Right lobe of liver (tissue), 6 donors: ENCODE results near the gene SDHA. TPM values are rescaled to one million over a fixed set of nuclear protein-coding genes. Genes with fewer than 3 reads are reported as not detected.
"Not testable (repeated sequence)": the region's sequence is repeated elsewhere in the genome, so short reads cannot be mapped to it uniquely, and the experiment has no call there.

Source experiments
- ATAC-seq, 4 donors: fragments of 200-7000 bp; cut with Tn5 transposase; one replicate each; pipeline ENCODE4 v1.9.1; 2020; ENCODE audit warnings: mild to moderate bottlenecking in 4 of 4, moderate library complexity in 4 of 4
- DNase-seq, 3 donors: peaks; one replicate each; pipeline ENCODE4 v3.0.0-alpha.2; 2020
- H3K27ac ChIP-seq, 3 donors: fragments of 200-600 bp; one replicate each; pipeline ENCODE4 v1.8.0; 2022
- H3K27me3 ChIP-seq, 2 donors: fragments of 200-600 bp; one replicate each; pipeline ENCODE4 v1.8.0; 2022
- H3K36me3 ChIP-seq, 4 donors: fragments of 200-600 bp; sonication (generic) in 1 of 4; one replicate each; pipeline versions ENCODE4 v1.5.1 to v1.8.0; 2017 to 2022; ENCODE audit warnings: control low read depth in 1 of 4
- H3K4me1 ChIP-seq, 4 donors: fragments of 200-600 bp; sonication (generic) in 1 of 4; one replicate each; pipeline versions ENCODE4 v1.5.1 to v1.8.0; 2017 to 2022; ENCODE audit warnings: control low read depth in 1 of 4
- H3K4me3 ChIP-seq, 3 donors: fragments of 200-600 bp; one replicate each; pipeline ENCODE4 v1.8.0; 2022
- H3K9me3 ChIP-seq, 4 donors: fragments of 200-600 bp; sonication (generic) in 1 of 4; one replicate each; pipeline versions ENCODE4 v1.5.1 to v1.8.0; 2017 to 2022; ENCODE audit warnings: control low read depth in 1 of 4
- POLR2A ChIP-seq: fragments of 450-650 bp; IDR thresholded peaks from one replicate; pipeline ENCODE4 v1.6.1; 2017; ENCODE audit warnings: antibody characterized with exemption, mild to moderate bottlenecking
- WGBS: methylation state at CpG from one replicate; pipeline ENCODE4 v1.1.6; 2018; ENCODE audit warnings: low coverage, low lambda C conversion rate; ENCODE audit not compliant: insufficient coverage; ENCODE audit errors: missing lambda C conversion rate; 5-methylcytosine and 5-hydroxymethylcytosine counted together
- intact Hi-C, 2 donors: fragments of 100-400 bp; cut with DNase I; formaldehyde crosslinking; loops; one replicate each; pipeline versions ENCODE4 v1.11.2 to v1.14.1; 2022
- total RNA-seq, 6 experiments: library from RNA; depleted of rRNA in 2 of 6; stranded (reverse); fragments of >200 nt in 2 of 6; fragmentation: NEBNext Ultra II Directional in 3 of 6; extraction: Animal tissue kit (Norgen Biotek cat#: 25700) in 3 of 6; gene quantifications; one replicate each; pipeline versions ENCODE4 v1.1.0 to v1.2.4, GENCODE V29; 2016 to 2023
- TF ChIP-seq, protein P1 (sequence below), 4 donors: fragments of 200-600 bp in 3 of 4; fragments of 450-650 bp in 1 of 4; IDR thresholded peaks; one replicate each; pipeline versions ENCODE4 v1.5.1 to v1.8.0; 2016 to 2022; ENCODE audit warnings: antibody characterized with exemption in 4 of 4, mild to moderate bottlenecking in 2 of 4
- donor health status: DM: no; HTN: yes; CAD: no.
- donor health status: DM: no; HTN: no; CAD: no.
- donor health status: DM: no; HTN: no; CAD: no.
- donor health status: DM: no; HTN: yes; CAD: no.
- donor health status: DM: no; HTN: yes; CAD: no.

Gene SDHA
- total RNA-seq, 6 experiments from 2014 or later = 165 to 223 (median 188) TPM

DNA sequence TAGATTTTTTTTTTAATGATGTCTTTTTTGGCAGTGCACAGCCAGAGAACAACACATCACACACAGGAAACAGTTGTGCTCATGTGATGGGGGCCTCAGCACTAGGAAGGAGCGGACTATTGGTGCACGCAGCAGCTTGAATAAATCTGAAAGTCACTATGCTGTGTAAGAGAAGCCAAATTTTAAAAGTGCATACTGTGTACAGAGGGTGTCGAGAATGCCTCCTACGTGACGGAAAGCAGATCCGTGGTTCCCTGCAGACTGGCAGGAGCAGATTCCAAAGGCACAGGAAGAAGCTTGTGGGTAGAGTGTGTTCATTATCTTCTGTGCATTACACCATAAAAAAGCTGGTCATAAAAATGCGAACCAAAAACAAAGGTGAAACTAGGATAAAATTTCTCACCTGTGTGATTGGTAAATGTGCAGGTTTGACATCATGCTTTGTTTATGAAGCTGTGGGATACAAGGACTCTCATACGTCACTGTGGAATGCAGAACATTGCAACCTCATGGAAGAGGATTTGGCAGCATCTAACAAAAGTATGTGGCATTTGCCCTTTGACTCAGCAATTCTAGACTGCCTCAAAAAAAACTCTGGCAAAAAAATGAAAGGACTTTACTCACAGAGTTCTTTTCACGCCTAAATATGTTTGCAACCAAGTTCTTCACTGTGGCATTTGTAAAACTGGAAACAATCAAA lies 45.3 kb downstream of the SDHA start:
- ATAC-seq = peak; percentile 94 to 97 (median 96)
- H3K27me3 ChIP-seq, H3K4me3 ChIP-seq, H3K9me3 ChIP-seq, intact Hi-C loops, H3K36me3 ChIP-seq: not testable (repeated sequence)
- peak; percentile 21 for TF ChIP-seq POLR2A
- peaks cover 0 to 13% (median 4%) of the 10 kb centered on the region in 4 donors for H3K4me1 ChIP-seq
- peak in 1 of 3 donors; percentile 65 for DNase-seq
- peak overlapping the region; percentile 32 to 94 (median 93) for H3K27ac ChIP-seq
- WGBS = 40% methylated on average over 9 of the region's 9 CpGs

DNA sequence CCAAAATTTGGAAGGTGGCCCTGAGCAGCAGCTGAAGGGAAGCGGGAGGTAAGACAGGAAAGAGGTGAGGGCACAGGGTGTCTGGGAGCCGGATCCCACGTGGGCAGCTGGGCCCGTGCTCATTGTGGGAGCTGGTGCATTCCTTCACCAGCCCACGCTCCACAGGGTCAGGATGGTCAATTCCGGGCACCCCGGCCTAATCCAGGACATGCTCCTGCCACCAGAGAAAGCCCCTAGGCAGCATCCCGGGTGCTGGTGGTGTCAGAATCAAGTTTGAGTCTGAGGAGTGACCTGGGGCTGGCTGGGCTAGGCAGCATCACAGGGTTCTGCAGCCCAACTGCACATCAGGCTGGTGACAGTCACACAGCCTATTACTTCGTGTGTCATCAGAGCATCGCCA lies 46.2 kb downstream of the SDHA start:
- WGBS = 90% methylated on average over 2 of the region's 10 CpGs

DNA sequence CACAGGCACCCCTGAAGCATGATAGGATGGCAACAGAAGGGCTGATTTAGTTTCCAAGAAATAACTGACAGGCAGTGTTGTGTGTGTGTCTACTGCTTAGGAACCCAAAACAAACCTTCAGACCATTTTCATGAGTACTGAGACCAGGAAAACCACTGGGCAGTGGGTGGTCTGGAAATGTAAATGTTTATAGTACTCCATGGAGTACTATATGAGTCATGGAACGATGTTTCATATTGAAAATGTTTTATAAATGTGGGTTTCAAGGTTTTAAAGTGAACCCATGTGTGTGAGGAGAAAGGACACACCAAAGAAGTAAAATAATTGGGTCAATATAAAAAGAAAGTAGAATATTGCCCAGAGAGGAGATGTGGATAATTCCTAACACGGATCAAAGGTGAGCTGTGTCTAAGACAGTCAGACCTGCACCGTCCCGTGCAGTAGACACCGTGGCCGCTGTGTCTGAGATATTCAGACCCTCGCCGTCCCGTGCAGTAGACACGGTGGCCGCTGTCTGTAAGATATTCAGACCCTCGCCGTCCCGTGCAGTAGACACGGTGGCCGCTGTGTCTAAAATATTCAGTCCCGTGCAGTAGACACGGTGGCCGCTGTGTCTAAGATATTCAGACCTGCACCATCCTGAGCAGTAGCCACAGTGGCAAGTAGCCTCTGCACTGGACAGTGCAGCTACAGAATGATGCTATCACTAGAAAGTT lies 48.3 kb downstream of the SDHA start:
- H3K36me3 ChIP-seq, H3K27ac ChIP-seq, DNase-seq, intact Hi-C loops, H3K4me3 ChIP-seq, H3K9me3 ChIP-seq, H3K27me3 ChIP-seq, ATAC-seq: not testable (repeated sequence)
- H3K4me1 ChIP-seq = peaks cover 0 to 13% (median 4%) of the 10 kb centered on the region in 4 donors
- 97% methylated on average over 9 of the region's 19 CpGs for WGBS

More for the DNA sequence above, 46.2 kb downstream of the SDHA start:
- ATAC-seq (peak in 1 of 4 donors; percentile 15), DNase-seq (no peak)
- intact Hi-C loops = no loop called here
- no peaks in the 10 kb centered on the region for H3K27me3 ChIP-seq
- no peaks in the 10 kb centered on the region for H3K36me3 ChIP-seq
- peak overlapping the region; percentile 32 to 94 (median 93) for H3K27ac ChIP-seq
- TF ChIP-seq POLR2A = no peak
- TF ChIP-seq, protein P1, sequence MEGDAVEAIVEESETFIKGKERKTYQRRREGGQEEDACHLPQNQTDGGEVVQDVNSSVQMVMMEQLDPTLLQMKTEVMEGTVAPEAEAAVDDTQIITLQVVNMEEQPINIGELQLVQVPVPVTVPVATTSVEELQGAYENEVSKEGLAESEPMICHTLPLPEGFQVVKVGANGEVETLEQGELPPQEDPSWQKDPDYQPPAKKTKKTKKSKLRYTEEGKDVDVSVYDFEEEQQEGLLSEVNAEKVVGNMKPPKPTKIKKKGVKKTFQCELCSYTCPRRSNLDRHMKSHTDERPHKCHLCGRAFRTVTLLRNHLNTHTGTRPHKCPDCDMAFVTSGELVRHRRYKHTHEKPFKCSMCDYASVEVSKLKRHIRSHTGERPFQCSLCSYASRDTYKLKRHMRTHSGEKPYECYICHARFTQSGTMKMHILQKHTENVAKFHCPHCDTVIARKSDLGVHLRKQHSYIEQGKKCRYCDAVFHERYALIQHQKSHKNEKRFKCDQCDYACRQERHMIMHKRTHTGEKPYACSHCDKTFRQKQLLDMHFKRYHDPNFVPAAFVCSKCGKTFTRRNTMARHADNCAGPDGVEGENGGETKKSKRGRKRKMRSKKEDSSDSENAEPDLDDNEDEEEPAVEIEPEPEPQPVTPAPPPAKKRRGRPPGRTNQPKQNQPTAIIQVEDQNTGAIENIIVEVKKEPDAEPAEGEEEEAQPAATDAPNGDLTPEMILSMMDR (IDR thresholded peaks at IDR 0.05) = no peak
- H3K9me3 ChIP-seq = no peaks in the 10 kb centered on the region
- no peak overlapping the region for H3K4me3 ChIP-seq
- peaks cover 0 to 13% (median 4%) of the 10 kb centered on the region in 4 donors for H3K4me1 ChIP-seq

DNA sequence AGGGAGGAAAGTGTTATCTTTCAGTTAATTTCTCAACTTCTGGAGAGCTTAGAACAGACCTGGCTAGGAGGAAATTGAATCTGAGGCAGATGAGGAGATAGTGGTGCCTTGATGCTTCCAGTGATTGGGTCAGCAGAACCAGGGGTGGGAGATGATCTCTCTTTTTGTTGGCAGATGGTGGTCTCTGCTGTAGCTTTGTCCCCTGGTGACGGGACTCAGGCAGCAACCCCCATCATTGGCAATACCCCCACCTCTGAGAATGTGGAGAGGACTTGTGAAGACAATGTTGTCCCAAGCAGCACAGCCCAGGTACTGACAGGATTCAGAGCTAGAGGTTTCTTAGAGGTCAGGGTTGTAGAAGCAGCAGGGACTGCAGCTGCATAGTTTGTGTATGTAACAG lies 49.6 kb downstream of the SDHA start:
- ATAC-seq (no peak), DNase-seq (no peak)
- H3K4me3 ChIP-seq = no peak overlapping the region
- peaks cover 0 to 13% (median 4%) of the 10 kb centered on the region in 4 donors for H3K4me1 ChIP-seq
- H3K27ac ChIP-seq = no peak overlapping the region
- TF ChIP-seq, protein P1 (IDR thresholded peaks at IDR 0.05) = no peak
- TF ChIP-seq POLR2A = no peak
- no peaks in the 10 kb centered on the region for H3K27me3 ChIP-seq
- no peaks in the 10 kb centered on the region for H3K9me3 ChIP-seq
- H3K36me3 ChIP-seq = no peaks in the 10 kb centered on the region
- WGBS = no CpG with 5 or more reads among the region's 1 CpG
- intact Hi-C loops = no loop called here

DNA sequence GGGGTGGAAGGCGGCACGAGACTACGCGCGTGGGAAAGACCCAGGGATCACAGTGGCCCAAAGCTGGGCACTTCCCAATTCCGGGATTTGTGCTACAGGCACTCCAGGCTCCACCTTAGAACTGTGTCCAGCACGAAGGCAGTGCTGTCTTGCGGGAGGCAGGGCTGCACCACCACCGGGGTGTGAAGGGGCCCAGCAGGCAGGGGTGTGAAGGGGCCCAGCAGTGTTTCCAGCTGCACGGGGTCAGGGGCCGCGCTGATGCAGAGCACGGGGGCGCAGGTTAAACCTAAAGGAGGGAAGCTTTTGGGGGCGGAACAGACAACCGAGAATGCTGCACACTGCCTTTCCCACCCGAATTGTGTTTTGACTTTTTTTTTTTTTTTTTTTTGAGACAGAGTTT lies 52.2 kb downstream of the SDHA start:
- WGBS = 80% methylated on average over 1 of the region's 17 CpGs
- DNase-seq = no peak
- no peak for TF ChIP-seq POLR2A
- TF ChIP-seq, protein P1 (IDR thresholded peaks at IDR 0.05) = no peak

DNA sequence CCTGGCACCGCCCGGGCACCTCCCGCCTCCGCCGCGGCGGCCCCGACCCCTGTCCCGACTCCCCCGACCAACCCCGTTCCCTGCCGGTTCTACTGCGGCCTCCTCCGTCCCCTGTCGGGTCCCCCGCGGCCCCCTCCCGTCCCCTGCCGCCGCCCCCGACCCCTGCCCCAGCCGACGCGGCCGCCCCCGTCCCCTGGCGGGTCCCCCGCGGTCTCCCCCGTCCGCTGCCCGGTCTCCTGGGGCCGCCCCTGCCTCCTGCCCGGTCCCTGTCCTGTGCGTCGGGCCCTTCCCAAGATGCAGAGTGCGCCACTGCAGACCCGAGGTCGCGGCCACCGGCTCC lies 53.7 kb downstream of the SDHA start:
- H3K36me3 ChIP-seq = peaks cover 0 to 21% (median 0%) of the 10 kb centered on the region in 4 donors
- H3K4me1 ChIP-seq, intact Hi-C loops, DNase-seq, H3K27me3 ChIP-seq, ATAC-seq, H3K9me3 ChIP-seq: not testable (repeated sequence)
- 0% methylated on average over 4 of the region's 41 CpGs for whole genome bisulfite sequencing
- H3K27ac ChIP-seq = peak overlapping the region; percentile 71 to 91 (median 89)
- peak overlapping the region; percentile 94 to 99 (median 95) for H3K4me3 ChIP-seq

More for the DNA sequence above, 52.2 kb downstream of the SDHA start:
- H3K4me3 ChIP-seq = peak overlapping the region in 1 of 3 donors; percentile 99
- peak overlapping the region in 2 of 3 donors; percentile 81 to 89 for H3K27ac ChIP-seq
- no peaks in the 10 kb centered on the region for H3K9me3 ChIP-seq
- H3K36me3 ChIP-seq = peaks cover 0 to 12% (median 0%) of the 10 kb centered on the region in 4 donors
- H3K4me1 ChIP-seq = no peaks in the 10 kb centered on the region
- intact Hi-C loops = no loop called here
- no peaks in the 10 kb centered on the region for H3K27me3 ChIP-seq
- ATAC-seq = no peak

DNA sequence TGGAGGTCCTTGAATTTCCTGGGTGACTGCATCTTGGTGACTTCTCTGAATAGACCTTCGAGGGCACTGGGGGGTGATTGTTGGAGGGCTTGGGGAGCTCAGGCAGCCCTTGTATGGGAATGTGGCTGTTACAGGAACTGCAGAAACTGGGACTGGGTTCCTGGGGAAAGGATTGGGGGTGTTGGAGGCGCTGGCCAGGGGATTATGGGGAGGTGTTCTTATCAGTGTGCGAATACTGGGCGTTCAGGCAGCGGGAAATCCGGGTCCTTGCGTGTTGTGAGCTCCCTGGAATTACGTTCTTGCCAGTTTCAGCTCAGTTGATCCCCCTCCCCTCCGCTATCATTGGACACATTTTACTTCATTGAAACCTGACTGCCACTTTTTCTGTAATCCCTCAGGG lies 55.0 kb downstream of the SDHA start:
- H3K4me3 ChIP-seq, H3K27me3 ChIP-seq, ATAC-seq, DNase-seq, intact Hi-C loops, H3K27ac ChIP-seq, H3K4me1 ChIP-seq, H3K9me3 ChIP-seq: not testable (repeated sequence)
- H3K36me3 ChIP-seq = peaks cover 0 to 23% (median 0%) of the 10 kb centered on the region in 4 donors
- 92% methylated on average over 4 of the region's 9 CpGs for WGBS

DNA sequence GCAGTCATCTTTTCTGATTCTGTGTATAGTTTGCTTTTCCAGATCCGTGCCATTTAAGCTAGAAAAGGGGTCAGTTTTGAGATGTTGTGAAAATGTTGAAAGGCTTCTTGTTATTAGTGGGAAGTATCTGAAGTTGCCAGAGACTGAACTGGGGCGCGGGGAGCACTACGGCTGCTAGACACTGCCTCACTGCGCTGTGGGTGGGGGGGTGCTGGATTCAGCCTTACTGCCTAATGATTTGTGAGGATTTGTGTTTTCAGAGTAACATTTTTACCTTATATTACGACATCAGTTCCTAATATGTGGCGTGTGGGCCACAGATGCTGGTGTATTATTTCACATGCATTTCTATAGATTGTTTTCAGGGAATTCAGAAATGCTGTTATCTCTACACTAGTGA lies 55.4 kb downstream of the SDHA start:
- intact Hi-C loops = not testable (repeated sequence)

More for the DNA sequence above, 55.4 kb downstream of the SDHA start:
- not testable (repeated sequence) for H3K9me3 ChIP-seq, H3K4me3 ChIP-seq, DNase-seq, H3K27me3 ChIP-seq, ATAC-seq, H3K4me1 ChIP-seq, H3K27ac ChIP-seq
- 89% methylated on average over 7 of the region's 7 CpGs for WGBS
- H3K36me3 ChIP-seq = peaks cover 0 to 23% (median 0%) of the 10 kb centered on the region in 4 donors
